GM15510 (cell line): ENCODE measurements around the gene ZSCAN25.

ENCODE experiments used
- POLR2A ChIP-seq: IDR thresholded peaks from 3 replicates; pipeline ENCODE4 v1.6.1; 2011; ENCODE audit warnings: borderline replicate concordance; ENCODE audit not compliant: insufficient read length; ENCODE audit errors: extremely low read depth

ZSCAN25 gene

GRCh38 chr7:99667179-99667578 lies 50.4 kb downstream of the ZSCAN25 start:
- TF ChIP-seq POLR2A = no peak

- no peak for TF ChIP-seq POLR2A
These were observed 51.8 kb downstream of the ZSCAN25 start for GRCh38 chr7:99668541-99668940.

- TF ChIP-seq POLR2A = no peak
These were observed 53.0 kb downstream of the ZSCAN25 start for GRCh38 chr7:99669782-99670181.

GRCh38 chr7:99672573-99672972 lies 55.8 kb downstream of the ZSCAN25 start:
- TF ChIP-seq POLR2A = no peak

GRCh38 chr7:99674995-99675742 lies 58.4 kb downstream of the ZSCAN25 start:
- no peak for TF ChIP-seq POLR2A

GRCh38 chr7:99677013-99677647 lies 60.4 kb downstream of the ZSCAN25 start:
- no peak for TF ChIP-seq POLR2A

- no peak for TF ChIP-seq POLR2A
These were observed 60.9 kb downstream of the ZSCAN25 start for GRCh38 chr7:99677648-99678045.

GRCh38 chr7:99679032-99679399 lies 62.3 kb downstream of the ZSCAN25 start:
- no peak for TF ChIP-seq POLR2A

- no peak for TF ChIP-seq POLR2A
These were observed 62.9 kb downstream of the ZSCAN25 start, which contains the start of gene CYP3A5 for GRCh38 chr7:99679400-99680191. Gene CYP3A5, minus strand, starts transcription at chr7:99679996. Its CDS starts 100 bp downstream, at chr7:99679896.
